ENCODE measurements around the gene UNC5CL. TPM values are rescaled to one million over a fixed set of nuclear protein-coding genes. Genes with fewer than 3 reads are reported as not detected.

The UNC5CL gene
- total RNA-seq, 1 donor from 2014 or later: 0.27 TPM

GRCh38 chr6:41056768-41057490 is 17.9 kb upstream of the UNC5CL start:
- DNase-seq: no peak
- Histone ChIP-seq H3K36me3 (peaks cover 8% of the 10 kb centered on the region), H3K4me1 (peaks cover 74% of the 10 kb centered on the region), H3K27me3 (ENCODE audit: low read depth) (no peaks in the 10 kb centered on the region), H3K27ac (replicated peaks) (peak overlapping the region; percentile 91), H3K9me3 (replicated peaks) (no peaks in the 10 kb centered on the region), H3K4me3 (peak overlapping the region; percentile 70)
- no peak for TF ChIP-seq CTCF (IDR thresholded peaks at IDR 0.05; ENCODE audit: borderline replicate concordance)
- intact Hi-C loops (cut with micrococcal nuclease): no loop called here

- Histone ChIP-seq H3K9me3 (replicated peaks) (no peaks in the 10 kb centered on the region), H3K27ac (replicated peaks) (peak overlapping the region; percentile 91), H3K36me3 (no peaks in the 10 kb centered on the region), H3K4me1 (peaks cover 69% of the 10 kb centered on the region), H3K4me3 (peak overlapping the region; percentile 70), H3K27me3 (ENCODE audit: low read depth) (no peaks in the 10 kb centered on the region)
- intact Hi-C loops (cut with micrococcal nuclease): no loop called here
- no peak for TF ChIP-seq CTCF (IDR thresholded peaks at IDR 0.05; ENCODE audit: borderline replicate concordance)
- no peak for DNase-seq
Measured at GRCh38 chr6:41055149-41055548, 16.1 kb upstream of the UNC5CL start.

GRCh38 chr6:41054511-41054910 is 15.5 kb upstream of the UNC5CL start:
- H3K27me3 ChIP-seq (ENCODE audit: low read depth): no peaks in the 10 kb centered on the region
- H3K4me3 ChIP-seq: peak overlapping the region; percentile 70
- H3K36me3 ChIP-seq: no peaks in the 10 kb centered on the region
- TF ChIP-seq CTCF (IDR thresholded peaks at IDR 0.05; ENCODE audit: borderline replicate concordance): no peak
- intact Hi-C loops (cut with micrococcal nuclease): no loop called here
- peak overlapping the region; percentile 91 for H3K27ac ChIP-seq (replicated peaks)
- DNase-seq: no peak
- H3K4me1 ChIP-seq: peaks cover 69% of the 10 kb centered on the region
- no peaks in the 10 kb centered on the region for H3K9me3 ChIP-seq (replicated peaks)

GRCh38 chr6:41053041-41053440 is 14.0 kb upstream of the UNC5CL start, which contains the start of gene APOBEC2:
Gene APOBEC2 (plus strand): TSS chr6:41053202. CDS start chr6:41053348, 146 bp downstream.
- no peaks in the 10 kb centered on the region for H3K36me3 ChIP-seq
- H3K4me1 ChIP-seq: peaks cover 69% of the 10 kb centered on the region
- H3K27ac ChIP-seq (replicated peaks): peak within 1 kb of the TSS; percentile 91
- intact Hi-C loops (cut with micrococcal nuclease): no loop called here
- peak; percentile 83 for DNase-seq
- no peaks in the 10 kb centered on the region for H3K9me3 ChIP-seq (replicated peaks)
- no peak for TF ChIP-seq CTCF (IDR thresholded peaks at IDR 0.05; ENCODE audit: borderline replicate concordance)
- H3K4me3 ChIP-seq: peak within 1 kb of the TSS; percentile 70
- H3K27me3 ChIP-seq (ENCODE audit: low read depth): no peaks in the 10 kb centered on the region

- TF ChIP-seq CTCF (IDR thresholded peaks at IDR 0.05; ENCODE audit: borderline replicate concordance): no peak
- intact Hi-C loops (cut with micrococcal nuclease): no loop called here
- Histone ChIP-seq H3K9me3 (replicated peaks) (no peaks in the 10 kb centered on the region), H3K27ac (replicated peaks) (peak overlapping the region; percentile 91), H3K36me3 (no peaks in the 10 kb centered on the region), H3K4me1 (peaks cover 60% of the 10 kb centered on the region), H3K27me3 (ENCODE audit: low read depth) (no peaks in the 10 kb centered on the region), H3K4me3 (no peak overlapping the region)
- no peak for DNase-seq
Measured at GRCh38 chr6:41051873-41052272, 12.9 kb upstream of the UNC5CL start.
